HG03135 (cell line): ENCODE results near the gene IL1R1.
"Not testable (repeated sequence)": the region's sequence is repeated elsewhere in the genome, so short reads cannot be mapped to it uniquely, and the experiment has no call there.

ENCODE experiments used
- ATAC-seq: cut with Tn5 transposase; IDR thresholded peaks from one replicate; pipeline ENCODE4 v1.9.1; 2021; ENCODE audit warnings: mild to moderate bottlenecking, moderate library complexity; ENCODE audit not compliant: unreplicated experiment

Gene IL1R1

DNA sequence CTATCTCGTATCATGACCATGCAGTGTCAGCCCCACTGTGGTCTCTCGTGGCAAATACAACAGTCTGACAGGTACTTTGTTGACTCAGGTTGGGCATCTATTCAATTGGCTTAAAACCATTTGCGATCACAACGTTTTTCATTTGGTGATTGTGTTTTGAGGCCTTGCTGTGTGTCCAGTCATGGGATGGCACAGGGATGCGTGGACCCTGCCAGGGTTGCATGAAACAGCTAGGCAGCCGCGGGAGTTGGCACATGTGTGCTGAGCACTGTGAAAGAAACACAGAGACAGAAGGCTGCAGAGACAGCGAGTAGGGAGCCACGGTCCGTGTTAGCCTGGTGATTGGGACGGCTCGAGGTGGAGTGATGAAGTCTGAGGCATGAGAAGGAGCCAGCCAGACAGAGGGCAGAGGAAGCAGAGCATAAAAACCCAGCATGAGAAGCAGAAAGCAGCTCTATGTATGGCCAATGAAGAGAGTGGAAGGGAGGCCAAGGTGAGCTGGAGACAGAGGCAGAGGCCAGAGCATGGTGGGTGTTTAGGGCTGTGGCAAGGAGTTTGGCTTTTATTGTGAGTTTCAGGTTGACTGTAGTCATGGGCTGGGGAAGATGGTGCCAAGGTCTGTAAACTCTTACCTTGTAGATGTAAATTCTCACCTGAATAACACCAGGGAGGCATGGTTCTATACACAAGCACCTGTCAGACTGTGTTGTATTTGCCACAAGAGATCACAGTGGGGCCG is 31.8 kb upstream of the IL1R1 start:
- ATAC-seq = no peak

DNA sequence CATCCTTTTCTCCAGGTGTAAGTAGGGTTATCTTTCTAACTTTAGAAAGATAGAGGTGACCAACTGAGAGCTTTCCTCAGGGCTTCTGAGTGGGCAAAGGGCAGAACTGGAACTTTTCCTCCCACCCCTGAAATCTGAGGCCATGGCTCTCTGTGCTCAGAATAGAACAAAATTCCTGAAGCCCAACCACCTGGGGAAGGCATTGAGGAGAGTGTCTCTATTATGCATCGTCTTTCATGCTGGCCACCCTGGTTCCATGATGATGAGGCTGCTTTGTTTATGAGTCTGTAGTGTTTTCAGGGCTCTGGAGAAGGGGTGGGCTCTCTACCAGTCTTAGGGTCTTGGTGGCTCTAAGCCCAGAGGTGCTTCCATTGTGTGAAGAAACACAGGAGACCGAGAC is 30.7 kb upstream of the IL1R1 start:
- no peak for ATAC-seq

DNA sequence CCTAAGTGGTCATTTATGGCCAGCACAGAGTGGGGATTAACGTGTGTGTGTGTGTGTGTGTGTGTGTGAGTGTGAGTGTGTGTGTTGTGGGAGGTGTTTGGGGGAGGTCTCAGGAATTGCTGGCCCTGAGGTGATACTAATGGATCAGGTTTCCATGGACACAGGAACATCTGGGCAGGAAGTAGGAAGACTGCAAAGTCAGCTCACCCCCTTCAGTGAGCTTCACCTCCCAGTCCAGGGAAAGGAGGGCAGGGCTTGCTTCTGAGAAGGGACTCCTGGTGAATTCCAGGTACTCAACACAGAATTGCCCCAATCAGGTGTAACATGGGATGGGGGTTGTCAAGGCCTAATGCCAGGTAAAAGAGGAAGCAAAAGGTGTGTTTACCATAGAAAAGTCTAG is 30.3 kb upstream of the IL1R1 start:
- no peak for ATAC-seq

DNA sequence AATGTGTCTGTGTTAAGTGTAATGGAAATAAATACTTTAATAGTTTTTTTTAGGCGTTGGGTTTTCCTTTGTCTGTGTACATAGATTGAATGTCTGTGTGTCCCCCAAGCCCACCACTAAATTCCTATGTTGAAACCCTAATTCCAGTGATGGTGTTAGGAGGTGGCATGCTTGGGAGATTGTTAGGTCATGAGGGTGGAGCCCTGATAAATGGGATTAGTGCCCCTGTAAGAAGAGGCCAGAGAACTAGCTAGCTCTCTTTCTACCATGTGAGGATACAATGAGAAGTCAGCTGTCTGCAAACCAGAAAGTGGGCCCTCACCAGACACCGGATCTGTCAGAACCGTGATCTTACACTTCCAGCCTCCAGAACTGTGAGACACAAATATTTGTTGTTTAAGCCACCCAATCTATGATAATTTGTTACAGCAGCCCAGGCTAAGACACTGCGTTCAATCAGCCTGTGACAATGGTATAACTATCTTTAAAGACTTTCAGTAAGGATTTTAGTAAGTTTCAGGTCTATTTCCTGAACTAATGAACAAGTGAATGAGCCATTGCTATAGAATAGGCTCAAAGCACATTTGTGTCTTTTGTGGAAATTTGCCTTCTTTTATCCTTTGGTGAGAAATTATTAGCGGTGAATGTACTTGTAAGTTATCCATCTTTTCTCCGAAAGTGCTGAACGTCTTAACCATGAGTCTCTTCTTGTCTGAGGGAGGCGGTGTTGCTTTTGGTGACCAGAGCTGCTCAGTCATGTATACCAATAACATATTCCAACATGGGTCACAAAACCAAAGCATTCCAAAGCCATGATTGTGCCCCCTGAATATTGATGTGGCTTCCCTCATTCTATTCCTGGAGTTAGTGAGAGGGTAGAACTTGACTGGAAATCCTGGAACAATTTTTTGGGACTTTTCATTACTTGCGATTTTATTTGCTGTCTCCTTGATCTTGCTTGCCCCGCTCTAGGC is 29.6 kb upstream of the IL1R1 start:
- no peak for ATAC-seq

DNA sequence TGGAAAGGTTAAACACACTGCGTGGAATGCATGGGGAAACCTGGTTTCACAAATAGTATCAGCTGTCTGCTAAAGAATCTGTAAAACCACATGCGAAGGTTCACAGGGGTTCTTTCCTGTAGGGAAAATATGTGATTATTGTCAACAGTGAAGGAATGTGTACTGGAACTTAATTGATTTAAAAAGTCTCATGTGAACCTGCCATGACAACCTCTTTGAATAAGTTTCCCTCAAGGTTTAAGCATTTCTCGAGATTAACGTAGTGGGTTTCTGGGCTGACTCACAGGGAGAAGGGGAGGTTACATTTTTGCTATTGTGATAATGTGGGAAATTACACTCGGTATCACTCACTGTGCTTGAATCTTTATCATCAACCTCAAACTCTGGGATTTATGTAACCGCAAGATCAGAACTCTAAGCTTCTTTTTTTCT is 28.2 kb upstream of the IL1R1 start:
- no peak for ATAC-seq

DNA sequence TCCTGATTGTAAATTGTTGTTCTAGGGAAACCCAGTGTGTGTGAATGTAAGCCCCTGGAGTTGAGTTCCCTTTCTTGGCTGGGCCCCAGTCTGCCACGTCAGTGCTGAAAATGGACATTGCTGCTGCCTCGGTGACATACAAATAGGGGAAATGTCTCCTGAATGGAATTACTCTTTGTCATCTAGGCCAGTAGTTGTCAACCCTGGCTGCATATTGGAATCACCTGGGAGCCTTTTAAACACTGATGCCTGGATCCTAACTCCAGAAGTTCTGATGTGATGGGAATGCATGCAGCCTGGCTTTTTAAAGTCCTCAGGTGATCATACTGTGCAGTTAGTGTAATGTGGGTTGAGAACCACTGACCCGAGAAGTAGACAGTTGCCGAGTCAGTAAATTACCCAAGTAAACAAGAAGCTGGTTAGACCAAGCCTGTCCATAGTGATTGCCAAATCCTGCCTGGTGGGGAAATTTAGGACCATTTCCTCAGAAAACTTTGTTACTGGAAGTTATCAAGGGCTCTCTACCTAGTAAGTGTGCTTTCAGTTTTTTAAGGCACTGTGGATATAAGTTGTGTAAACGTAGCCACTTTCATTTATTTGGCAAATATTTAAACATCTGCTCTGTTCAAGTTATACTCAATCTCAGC is 27.6 kb upstream of the IL1R1 start:
- ATAC-seq = no peak

DNA sequence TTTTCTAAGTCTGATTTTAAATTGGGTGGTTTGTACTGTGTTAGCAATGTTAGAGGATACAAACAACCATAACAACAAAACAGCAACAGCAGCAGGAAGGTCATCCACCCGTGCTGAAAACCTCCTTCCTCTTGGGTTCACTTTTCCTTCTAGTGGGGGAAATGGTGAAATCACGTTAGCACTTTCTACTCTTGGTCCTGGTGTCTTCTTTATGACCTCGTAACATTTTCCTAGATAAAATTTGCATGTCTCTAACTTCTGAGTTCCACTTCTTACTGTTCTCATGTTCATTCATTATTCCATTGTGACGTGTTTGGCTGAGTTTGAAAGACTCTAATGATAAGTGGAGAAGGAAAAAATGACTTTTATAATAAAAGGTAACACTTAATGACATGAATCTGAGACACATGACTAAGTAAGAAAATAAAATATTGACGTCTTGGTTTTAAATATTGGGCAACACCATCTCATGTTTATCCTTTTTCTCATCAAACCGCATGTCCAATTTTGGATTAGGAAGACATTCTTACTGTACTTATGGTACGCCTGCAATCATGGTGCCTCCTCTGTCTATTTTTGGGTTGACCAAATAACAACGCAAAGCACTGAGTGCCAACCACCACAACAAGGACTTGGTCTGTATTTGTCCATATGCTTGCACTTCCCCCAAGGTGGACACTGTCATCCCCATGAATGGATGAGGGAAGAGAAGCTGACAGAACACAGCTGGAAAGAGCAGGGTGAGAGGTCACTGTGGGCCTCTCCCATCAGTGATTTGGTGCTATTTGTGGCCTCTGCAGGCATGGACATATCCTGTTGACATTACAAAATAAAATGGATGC is 25.7 kb upstream of the IL1R1 start:
- ATAC-seq = no peak

DNA sequence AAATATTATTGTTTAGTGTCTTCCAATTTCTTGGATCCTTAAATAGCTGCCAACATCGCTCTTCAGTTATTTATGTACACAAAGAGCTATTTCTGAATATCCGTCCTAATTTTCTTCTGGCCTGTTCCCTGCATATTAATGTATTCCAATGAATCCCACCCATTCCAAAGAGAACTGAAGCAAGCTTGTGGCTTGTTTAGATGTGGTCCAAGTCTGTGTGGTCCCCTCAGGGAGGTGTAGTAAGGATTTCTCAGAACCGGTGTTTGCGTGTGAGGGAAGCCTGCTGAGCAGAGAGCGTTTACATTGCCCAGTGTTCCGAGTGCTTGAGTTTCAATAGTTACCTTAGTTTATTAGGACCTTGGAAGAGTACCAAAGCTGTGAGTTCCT is 25.1 kb upstream of the IL1R1 start:
- ATAC-seq = no peak

DNA sequence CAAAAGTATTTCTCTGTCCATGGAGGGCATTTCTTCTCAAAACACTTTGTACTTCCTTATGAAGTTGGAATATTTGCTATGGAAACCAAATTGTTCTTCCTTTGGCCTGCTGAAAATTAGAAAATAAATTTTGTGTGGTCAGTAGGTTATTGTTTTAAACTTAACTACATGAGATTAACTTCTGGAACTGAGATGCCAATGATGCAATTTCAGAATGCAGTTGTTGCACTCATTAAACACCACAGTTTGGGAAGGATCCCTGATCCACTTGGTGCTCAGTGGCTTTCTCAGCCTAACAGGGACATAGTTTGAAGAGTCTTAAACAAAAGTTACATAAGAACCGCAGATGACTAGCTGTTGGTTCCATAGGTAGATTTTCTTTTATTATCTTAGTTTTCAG is 23.3 kb upstream of the IL1R1 start:
- no peak for ATAC-seq

DNA sequence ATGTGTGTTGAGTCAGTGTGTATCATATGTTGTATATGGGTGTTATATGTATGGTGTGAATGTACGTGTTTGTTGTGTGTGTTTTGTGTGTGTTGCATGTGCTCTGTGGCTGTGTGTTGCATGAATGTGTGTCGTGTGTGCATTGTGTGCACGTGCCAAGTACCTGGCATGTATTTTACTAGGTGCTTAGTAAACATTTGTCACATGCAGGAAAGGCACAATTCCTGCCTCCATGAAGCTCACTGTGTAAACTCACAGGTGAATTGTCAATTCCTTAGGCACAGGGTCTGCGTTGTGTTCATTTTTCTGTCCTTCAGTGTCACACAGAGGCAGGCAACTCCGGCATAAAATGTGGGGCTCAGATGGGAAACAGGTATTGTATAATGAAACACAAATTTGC is 22.3 kb upstream of the IL1R1 start:
- ATAC-seq = no peak

DNA sequence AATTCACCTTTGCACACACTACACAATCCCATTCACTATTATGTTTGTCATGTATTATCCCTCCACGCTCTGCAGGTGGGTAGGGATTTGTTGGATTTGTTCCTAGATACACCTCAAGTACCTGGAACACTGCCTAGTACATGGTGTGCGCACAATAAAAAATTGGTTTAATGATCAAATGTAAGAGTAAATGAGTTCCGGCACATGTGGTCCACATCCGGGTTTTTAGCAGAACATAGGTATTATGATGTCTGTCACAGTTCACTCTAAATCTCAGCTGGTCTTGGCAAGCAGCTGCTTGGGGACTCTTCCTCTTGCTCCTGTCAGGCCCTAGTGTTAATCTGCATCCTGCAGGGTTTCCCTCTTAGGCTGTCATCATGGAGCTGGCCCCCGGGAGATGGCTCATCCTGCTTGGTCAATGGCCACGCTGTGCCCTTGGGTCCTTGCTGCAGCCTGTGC is 21.8 kb upstream of the IL1R1 start:
- ATAC-seq = no peak

DNA sequence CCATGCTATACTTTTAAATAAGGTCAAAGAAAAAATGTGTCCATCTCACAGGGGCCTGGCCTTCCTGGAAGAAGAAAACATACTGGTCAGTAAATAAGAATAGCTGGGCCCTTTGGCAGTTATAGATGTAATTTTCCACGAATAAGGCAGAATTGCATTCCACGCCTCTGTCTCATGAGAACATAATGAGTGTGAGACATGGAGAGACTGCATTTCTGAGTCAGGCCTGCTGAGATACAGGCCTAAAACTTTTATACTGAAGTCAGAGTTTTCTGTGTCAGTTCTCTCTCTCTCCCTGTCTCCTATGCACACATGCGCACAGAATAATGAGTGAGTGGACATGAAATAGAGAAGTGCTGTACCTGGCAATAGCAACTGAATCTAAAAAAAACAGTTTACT is 20.4 kb upstream of the IL1R1 start:
- no peak for ATAC-seq

DNA sequence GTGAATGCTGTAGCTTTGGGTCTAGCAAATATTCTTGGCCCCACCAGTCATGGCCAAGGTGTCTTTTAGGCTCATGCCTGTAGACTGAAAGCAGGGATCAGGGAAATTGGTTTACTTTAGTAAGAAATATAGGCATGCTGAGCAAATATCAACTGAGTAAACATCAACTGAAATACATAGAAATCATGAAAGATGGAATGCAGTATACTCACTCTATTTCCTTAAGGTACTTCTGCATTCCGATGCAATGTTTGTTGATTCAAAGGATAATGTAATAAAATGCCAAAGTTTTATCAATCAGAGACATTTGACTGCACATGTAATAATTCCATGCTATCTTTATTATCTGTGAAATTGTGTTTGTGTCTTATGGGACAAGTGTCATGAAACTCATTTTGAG is 19.6 kb upstream of the IL1R1 start:
- no peak for ATAC-seq

DNA sequence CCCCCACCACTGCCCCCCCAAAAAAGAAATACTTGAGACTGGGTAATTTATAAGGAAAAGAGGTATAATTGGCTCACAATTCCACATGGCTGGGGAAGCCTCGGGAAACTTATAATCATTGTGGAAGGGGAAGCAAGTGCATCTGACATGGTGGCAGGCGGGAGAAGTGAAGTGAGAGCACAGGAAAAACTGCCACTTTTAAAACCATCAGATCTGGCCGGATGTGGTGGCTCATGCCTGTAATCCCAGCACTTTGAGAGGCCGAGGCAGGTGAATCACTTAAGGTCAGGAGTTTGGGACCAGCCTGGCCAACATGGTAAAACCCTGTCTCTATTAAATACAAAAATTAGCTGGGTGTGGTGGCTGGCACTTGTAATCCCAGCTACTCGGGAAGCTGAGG is 18.1 kb upstream of the IL1R1 start:
- ATAC-seq = not testable (repeated sequence)

DNA sequence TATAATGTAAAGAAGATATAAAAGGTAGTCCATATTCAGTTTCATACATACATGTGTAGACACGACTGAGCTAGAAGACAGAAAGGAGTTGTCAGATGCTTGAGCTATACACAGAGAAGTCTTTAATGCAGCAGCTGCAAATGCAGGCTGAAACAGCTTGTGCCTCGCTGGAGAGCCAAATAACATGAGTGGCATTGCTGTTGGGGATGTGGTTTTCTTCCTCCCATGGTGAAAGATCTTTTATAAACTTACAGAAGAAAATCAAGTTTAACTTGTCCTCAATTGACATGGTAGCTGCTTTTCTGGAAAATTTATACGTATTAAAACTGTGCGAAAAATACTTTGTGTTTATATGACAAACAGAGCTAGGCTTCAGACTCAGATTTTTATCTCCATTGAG is 16.4 kb upstream of the IL1R1 start:
- ATAC-seq = no peak

DNA sequence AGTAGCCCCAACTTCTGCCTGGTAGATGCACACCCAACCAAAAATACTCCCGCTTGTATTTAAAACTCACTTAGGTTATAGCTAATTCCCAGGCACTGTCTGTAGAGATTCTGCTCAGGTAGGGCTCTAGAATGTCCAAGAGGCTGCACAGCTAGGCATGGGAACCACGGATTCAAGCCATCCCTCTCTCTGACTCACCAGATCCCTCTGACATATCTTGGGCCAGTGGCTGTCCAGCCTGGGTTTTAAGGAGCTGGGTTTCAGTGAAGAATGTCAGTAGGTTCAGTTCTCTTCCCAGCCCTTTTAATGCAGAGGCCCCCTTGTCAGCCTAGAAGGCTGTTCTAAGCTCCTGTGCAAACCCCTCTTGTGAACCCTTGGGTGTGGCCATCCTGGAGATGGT is 15.9 kb upstream of the IL1R1 start:
- no peak for ATAC-seq

DNA sequence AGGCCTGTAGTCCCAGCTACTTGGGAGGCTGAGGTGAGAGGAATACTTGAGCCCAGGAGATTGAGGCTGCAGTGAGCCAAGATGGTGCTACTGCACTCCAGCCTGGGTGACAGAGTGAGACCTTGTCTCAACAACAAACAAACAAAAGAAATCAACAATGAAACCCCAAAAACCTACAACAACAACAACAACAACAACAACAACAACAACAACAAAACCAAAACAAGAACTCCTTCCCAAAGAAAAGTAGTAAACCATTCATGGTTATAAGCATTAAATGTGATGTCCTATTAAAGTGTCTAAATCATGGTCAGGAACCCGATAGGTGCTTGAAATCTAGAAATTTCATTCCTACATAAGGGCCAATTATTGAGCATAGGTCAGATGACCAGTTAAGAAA is 13.5 kb upstream of the IL1R1 start:
- no peak for ATAC-seq

DNA sequence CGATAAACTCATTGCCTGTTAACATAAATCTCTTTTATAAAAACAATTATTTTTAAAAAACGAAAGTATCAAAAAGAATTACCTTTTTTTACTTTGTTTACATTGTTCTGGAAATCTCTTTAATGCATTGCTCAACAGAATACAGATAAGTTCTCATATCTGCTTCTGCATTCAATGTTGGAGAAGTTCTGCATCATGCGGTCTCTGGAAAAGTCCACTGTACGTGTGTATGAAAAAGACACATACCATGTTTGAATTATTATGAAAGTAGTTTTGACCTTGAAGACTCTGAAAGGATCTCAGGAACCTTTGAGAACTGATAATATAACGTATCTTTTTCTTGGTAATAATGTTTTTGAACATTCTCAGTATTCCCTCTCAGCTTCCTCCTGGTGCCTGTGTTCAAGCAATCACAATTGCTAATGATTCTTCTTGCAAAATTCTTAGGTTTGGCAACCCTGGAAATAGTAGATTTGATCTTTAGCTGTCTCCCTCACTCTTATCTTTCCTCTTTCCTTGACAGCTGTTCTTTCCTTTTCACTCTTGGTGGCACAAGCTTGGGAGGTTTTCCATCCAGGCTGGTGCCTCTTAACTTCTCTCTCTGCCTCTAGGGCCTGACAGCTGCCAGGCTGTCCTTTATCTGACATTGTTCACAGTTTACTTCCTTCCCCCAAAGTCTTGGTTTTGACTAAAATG is 12.4 kb upstream of the IL1R1 start:
- ATAC-seq = no peak

DNA sequence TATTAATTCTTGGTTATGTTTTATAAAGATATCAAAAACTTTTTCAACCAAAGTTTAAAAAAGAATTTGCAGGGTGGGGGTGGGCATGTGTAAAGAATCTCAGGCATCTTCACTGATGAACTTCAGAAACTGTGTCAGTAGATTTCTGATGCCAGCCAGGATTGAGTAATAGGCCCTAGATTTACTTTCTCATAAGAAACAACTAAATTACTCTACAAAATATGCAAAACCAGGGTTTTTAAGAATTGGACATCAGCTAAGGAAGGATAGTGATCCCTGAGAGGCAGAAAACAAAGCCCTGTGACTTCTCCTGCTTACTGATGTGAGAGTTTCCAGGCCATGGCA is 11.9 kb upstream of the IL1R1 start:
- ATAC-seq = no peak

DNA sequence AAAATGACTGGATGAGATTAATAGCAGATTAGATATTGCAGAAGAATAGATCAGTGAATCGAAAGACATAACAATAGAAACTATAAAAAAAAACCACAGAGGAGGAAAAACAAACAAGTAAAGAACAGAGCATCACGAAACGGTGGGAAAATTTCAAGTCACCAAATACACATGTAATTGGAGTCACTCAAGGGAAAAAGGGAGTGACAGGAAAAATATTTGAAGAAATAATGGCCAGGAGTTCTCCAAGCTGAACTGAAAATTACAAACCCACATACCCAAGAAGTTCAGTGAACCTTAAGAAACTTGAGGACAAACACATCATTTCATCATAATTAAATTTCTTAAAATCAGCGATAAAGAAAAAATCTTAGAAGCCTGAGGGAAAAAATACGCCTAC is 11.0 kb upstream of the IL1R1 start:
- ATAC-seq = no peak
